CD4-positive, CD25-positive, alpha-beta regulatory T cell (primary cell): ENCODE measurements around the gene CRY1. TPM values are rescaled to one million over a fixed set of nuclear protein-coding genes. Genes with fewer than 3 reads are reported as not detected.

Source experiments
- ATAC-seq, 2 donors: fragments of 150-1000 bp; cut with Tn5 transposase; one replicate each; pipeline ENCODE4 v1.10.0; 2021; ENCODE audit warnings: low read depth in 2 of 2, moderate number of reproducible peaks in 2 of 2, moderate library complexity in 1 of 2
- DNase-seq, 3 donors: peaks; one replicate each; pipeline versions ENCODE4 v3.0.0 to v3.0.0-alpha.2; 2012 to 2022; ENCODE audit warnings: mixed read lengths in 1 of 3
- H3K27ac ChIP-seq: one replicate; pipeline ENCODE4 v1.7.0; 2013; ENCODE audit warnings: mild to moderate bottlenecking, low read length; ENCODE audit not compliant: insufficient read depth, poor library complexity, severe bottlenecking
- H3K27me3 ChIP-seq: one replicate; pipeline ENCODE4 v1.7.0; 2013; ENCODE audit warnings: low read length; ENCODE audit not compliant: control insufficient read depth, insufficient read depth
- H3K36me3 ChIP-seq: one replicate; pipeline ENCODE4 v1.7.0; 2013; ENCODE audit warnings: mild to moderate bottlenecking, low read length, moderate library complexity; ENCODE audit not compliant: control insufficient read depth, insufficient read depth
- H3K4me1 ChIP-seq: 2 replicates; pipeline ENCODE4 v1.7.0; 2013; ENCODE audit warnings: mild to moderate bottlenecking, low read length; ENCODE audit not compliant: insufficient read depth, control insufficient read depth, poor library complexity, severe bottlenecking
- H3K4me3 ChIP-seq: one replicate; pipeline ENCODE4 v1.7.0; 2013; ENCODE audit warnings: low read depth, mild to moderate bottlenecking, low read length, moderate library complexity
- H3K9me3 ChIP-seq, 2 experiments: 1 replicate in 1 of 2; 2 replicates in 1 of 2; pipeline ENCODE4 v1.7.0; 2013; ENCODE audit warnings: low read length in 2 of 2, mild to moderate bottlenecking in 1 of 2, moderate library complexity in 1 of 2; ENCODE audit not compliant: control insufficient read depth in 2 of 2
- H3K27ac Mint-ChIP-seq, 3 donors: one replicate each; pipeline ENCODE4 v1.8.0; 2020 to 2022; ENCODE audit warnings: mild to moderate bottlenecking in 3 of 3, mixed read lengths in 3 of 3, moderate library complexity in 2 of 3
- H3K27me3 Mint-ChIP-seq: one replicate; pipeline ENCODE4 v1.8.0; 2022; ENCODE audit warnings: mild to moderate bottlenecking, mixed read lengths
- H3K36me3 Mint-ChIP-seq: one replicate; pipeline ENCODE4 v1.8.0; 2020; ENCODE audit warnings: mixed read lengths
- H3K4me1 Mint-ChIP-seq, 4 donors: one replicate each; pipeline ENCODE4 v1.8.0; 2020 to 2022; ENCODE audit warnings: mixed read lengths in 4 of 4, mild to moderate bottlenecking in 1 of 4
- H3K4me3 Mint-ChIP-seq, 4 donors: one replicate each; pipeline ENCODE4 v1.8.0; 2020 to 2022; ENCODE audit warnings: mild to moderate bottlenecking in 4 of 4, mixed read lengths in 4 of 4, moderate library complexity in 3 of 4
- H3K9me3 Mint-ChIP-seq, 7 donors: one replicate each; pipeline ENCODE4 v1.8.0; 2020 to 2022; ENCODE audit warnings: mixed read lengths in 7 of 7, mild to moderate bottlenecking in 3 of 7, moderate library complexity in 2 of 7
- polyA plus RNA-seq, 4 donors: library from polyadenylated mRNA; unstranded; fragments of 300-500 nt; fragmentation: Illumina TruSeq; gene quantifications; one replicate each; pipeline ENCODE4 v1.2.3, GENCODE V29; 2021
- total RNA-seq: library from RNA; stranded (reverse); gene quantifications from one replicate; pipeline ENCODE4 v1.2.3, GENCODE V29; 2022

Gene CRY1
- total and polyA plus RNA-seq, 5 donors from 2014 or later: 26.7 to 91.1 (median 31.4) TPM

GRCh38 chr12:107106241-107107025 lies 13.1 kb upstream of the CRY1 start:
- DNase-seq: no peak
- Histone ChIP-seq H3K27me3 (peaks cover 4% of the 10 kb centered on the region), H3K4me1 (no peaks in the 10 kb centered on the region), H3K4me3 (no peak overlapping the region), H3K9me3 (no peaks in the 10 kb centered on the region), H3K36me3 (no peaks in the 10 kb centered on the region), H3K27ac (no peak overlapping the region)
- Mint-ChIP-seq H3K27ac (peak overlapping the region in 1 of 3 donors; percentile 1), H3K9me3 (no peaks in the 10 kb centered on the region), H3K27me3 (peaks cover 9% of the 10 kb centered on the region), H3K36me3 (no peaks in the 10 kb centered on the region), H3K4me1 (peaks cover 0 to 4% (median 0%) of the 10 kb centered on the region in 4 donors), H3K4me3 (no peak overlapping the region)
- ATAC-seq: no peak

- ATAC-seq (no peak), DNase-seq (no peak)
- no peak overlapping the region for H3K27ac Mint-ChIP-seq
- H3K27me3 Mint-ChIP-seq: peaks cover 14% of the 10 kb centered on the region
- H3K4me1 ChIP-seq: no peaks in the 10 kb centered on the region
- no peak overlapping the region for H3K27ac ChIP-seq
- H3K9me3 ChIP-seq: no peaks in the 10 kb centered on the region
- H3K36me3 ChIP-seq: no peaks in the 10 kb centered on the region
- no peak overlapping the region for H3K4me3 ChIP-seq
- peaks cover 1% of the 10 kb centered on the region for H3K27me3 ChIP-seq
- H3K9me3 Mint-ChIP-seq: no peaks in the 10 kb centered on the region
- no peak overlapping the region for H3K4me3 Mint-ChIP-seq
- H3K36me3 Mint-ChIP-seq: no peaks in the 10 kb centered on the region
- peaks cover 0 to 4% (median 0%) of the 10 kb centered on the region in 4 donors for H3K4me1 Mint-ChIP-seq
These were observed 12.0 kb upstream of the CRY1 start for GRCh38 chr12:107105410-107105703.

- peaks cover 14% of the 10 kb centered on the region for H3K27me3 Mint-ChIP-seq
These were observed 10.2 kb upstream of the CRY1 start for GRCh38 chr12:107103516-107103915.

GRCh38 chr12:107103097-107103496 lies 9.7 kb upstream of the CRY1 start:
- H3K36me3 ChIP-seq: no peaks in the 10 kb centered on the region
- Mint-ChIP-seq H3K9me3 (no peaks in the 10 kb centered on the region), H3K36me3 (no peaks in the 10 kb centered on the region), H3K4me1 (peaks cover 0 to 4% (median 0%) of the 10 kb centered on the region in 4 donors), H3K27me3 (peaks cover 14% of the 10 kb centered on the region), H3K27ac (peak overlapping the region in 1 of 3 donors; percentile 87), H3K4me3 (peak overlapping the region in 1 of 4 donors; percentile 39)
- H3K9me3 ChIP-seq: no peaks in the 10 kb centered on the region
- H3K4me1 ChIP-seq: no peaks in the 10 kb centered on the region
- no peak overlapping the region for H3K27ac ChIP-seq
- H3K4me3 ChIP-seq: no peak overlapping the region
- peaks cover 8% of the 10 kb centered on the region for H3K27me3 ChIP-seq
- no peak for DNase-seq
- ATAC-seq: no peak

More at GRCh38 chr12:107103516-107103915, 10.2 kb upstream of the CRY1 start:
- H3K36me3 ChIP-seq: no peaks in the 10 kb centered on the region
- Mint-ChIP-seq H3K9me3 (no peaks in the 10 kb centered on the region), H3K36me3 (no peaks in the 10 kb centered on the region), H3K27ac (peak overlapping the region in 1 of 3 donors; percentile 87), H3K4me3 (peak overlapping the region in 1 of 4 donors; percentile 39), H3K4me1 (peaks cover 0 to 4% (median 0%) of the 10 kb centered on the region in 4 donors)
- no peaks in the 10 kb centered on the region for H3K4me1 ChIP-seq
- H3K4me3 ChIP-seq: no peak overlapping the region
- H3K27ac ChIP-seq: no peak overlapping the region
- H3K9me3 ChIP-seq: no peaks in the 10 kb centered on the region
- DNase-seq (no peak), ATAC-seq (no peak)
- H3K27me3 ChIP-seq: peaks cover 8% of the 10 kb centered on the region

- Histone ChIP-seq H3K4me1 (no peaks in the 10 kb centered on the region), H3K27ac (no peak overlapping the region), H3K27me3 (peaks cover 8% of the 10 kb centered on the region), H3K36me3 (no peaks in the 10 kb centered on the region), H3K9me3 (no peaks in the 10 kb centered on the region), H3K4me3 (no peak overlapping the region)
- ATAC-seq (no peak), DNase-seq (no peak)
- Mint-ChIP-seq H3K27ac (no peak overlapping the region), H3K9me3 (no peaks in the 10 kb centered on the region), H3K27me3 (peaks cover 20% of the 10 kb centered on the region), H3K4me3 (no peak overlapping the region), H3K36me3 (no peaks in the 10 kb centered on the region), H3K4me1 (peaks cover 0 to 4% (median 0%) of the 10 kb centered on the region in 4 donors)
These were observed 8.9 kb upstream of the CRY1 start for GRCh38 chr12:107102294-107102693.

- H3K9me3 Mint-ChIP-seq: no peaks in the 10 kb centered on the region
- peaks cover 0 to 4% (median 0%) of the 10 kb centered on the region in 4 donors for H3K4me1 Mint-ChIP-seq
- Histone ChIP-seq H3K27me3 (peaks cover 8% of the 10 kb centered on the region), H3K27ac (no peak overlapping the region), H3K36me3 (no peaks in the 10 kb centered on the region), H3K4me3 (no peak overlapping the region), H3K4me1 (no peaks in the 10 kb centered on the region), H3K9me3 (no peaks in the 10 kb centered on the region)
- ATAC-seq (no peak), DNase-seq (no peak)
- H3K27me3 Mint-ChIP-seq: peaks cover 23% of the 10 kb centered on the region
- H3K27ac Mint-ChIP-seq: no peak overlapping the region
- H3K36me3 Mint-ChIP-seq: no peaks in the 10 kb centered on the region
- H3K4me3 Mint-ChIP-seq: no peak overlapping the region
These were observed 8.3 kb upstream of the CRY1 start for GRCh38 chr12:107101651-107102050.

- ATAC-seq: no peak
- DNase-seq: no peak
- no peak overlapping the region for H3K27ac ChIP-seq
- peaks cover 8% of the 10 kb centered on the region for H3K27me3 ChIP-seq
- H3K36me3 ChIP-seq: no peaks in the 10 kb centered on the region
- Mint-ChIP-seq H3K4me1 (peaks cover 0 to 4% (median under 1%) of the 10 kb centered on the region in 4 donors), H3K27me3 (peaks cover 27% of the 10 kb centered on the region), H3K36me3 (no peaks in the 10 kb centered on the region), H3K27ac (no peak overlapping the region), H3K4me3 (no peak overlapping the region), H3K9me3 (peaks cover 0 to 1% (median 0%) of the 10 kb centered on the region in 7 donors)
- no peaks in the 10 kb centered on the region for H3K4me1 ChIP-seq
- no peak overlapping the region for H3K4me3 ChIP-seq
- H3K9me3 ChIP-seq: no peaks in the 10 kb centered on the region
These were observed 6.6 kb upstream of the CRY1 start for GRCh38 chr12:107099917-107100316.

- H3K4me1 Mint-ChIP-seq: peaks cover 0 to 15% (median 5%) of the 10 kb centered on the region in 4 donors
- peaks cover 27% of the 10 kb centered on the region for H3K27me3 Mint-ChIP-seq
- H3K27ac Mint-ChIP-seq: no peak overlapping the region
- DNase-seq: no peak
- Histone ChIP-seq H3K27me3 (peaks cover 8% of the 10 kb centered on the region), H3K36me3 (no peaks in the 10 kb centered on the region), H3K4me1 (peaks cover 12% of the 10 kb centered on the region), H3K4me3 (no peak overlapping the region), H3K27ac (no peak overlapping the region), H3K9me3 (no peaks in the 10 kb centered on the region)
- H3K9me3 Mint-ChIP-seq: peaks cover 0 to 1% (median 0%) of the 10 kb centered on the region in 7 donors
- no peak overlapping the region for H3K4me3 Mint-ChIP-seq
- no peaks in the 10 kb centered on the region for H3K36me3 Mint-ChIP-seq
- ATAC-seq: no peak
These were observed 3.2 kb upstream of the CRY1 start for GRCh38 chr12:107096571-107096970.
